HG02884 (cell line): ENCODE measurements around the gene CYP2C18.
"Not testable (repeated sequence)": the region's sequence is repeated elsewhere in the genome, so short reads cannot be mapped to it uniquely, and the experiment has no call there.

Experiments used
- ATAC-seq: cut with Tn5 transposase; IDR thresholded peaks from one replicate; pipeline ENCODE4 v1.9.1; 2021; ENCODE audit warnings: mild to moderate bottlenecking, moderate library complexity; ENCODE audit not compliant: unreplicated experiment

Gene CYP2C18

DNA sequence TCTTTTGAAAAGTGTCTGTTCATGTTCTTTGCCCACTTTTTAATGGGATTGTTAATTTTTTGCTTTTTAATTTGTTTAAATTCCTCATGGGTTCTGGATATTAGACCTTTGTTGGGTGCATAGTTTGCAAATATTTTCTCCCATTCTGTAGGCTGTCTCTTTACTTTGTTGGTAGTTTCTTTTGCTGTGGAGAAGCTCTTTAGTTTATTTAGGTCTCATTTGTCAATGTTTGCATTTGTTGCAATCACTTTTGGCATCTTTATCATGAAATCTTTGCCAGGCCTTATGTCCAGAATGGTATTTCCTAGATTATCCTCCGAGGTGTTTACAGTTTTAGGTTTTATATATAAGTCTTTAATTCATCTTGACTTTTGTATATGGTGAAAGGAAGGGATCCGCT lies 55.1 kb downstream of the CYP2C18 start:
- no peak for ATAC-seq

DNA sequence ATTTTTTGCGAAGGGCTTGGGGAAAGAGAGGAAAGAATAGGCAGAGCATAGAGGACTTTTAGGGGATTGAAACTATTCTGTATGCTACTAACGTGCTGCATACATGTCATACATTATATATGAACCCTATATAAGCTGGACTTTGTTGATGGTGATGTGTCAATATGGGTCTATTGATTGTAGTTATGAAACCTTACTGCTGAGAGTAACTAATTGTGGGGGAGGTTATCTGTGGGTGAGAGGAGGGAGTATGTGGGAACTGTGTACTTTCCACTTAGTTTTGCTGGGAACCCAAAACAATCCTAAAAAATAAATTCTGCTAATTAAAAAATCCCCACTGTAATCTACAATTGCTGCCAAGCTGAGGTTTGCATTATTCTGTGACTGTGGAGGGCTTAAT lies 63.6 kb downstream of the CYP2C18 start:
- ATAC-seq: no peak

GRCh38 chr10:94747838-94748237 lies 64.3 kb downstream of the CYP2C18 start:
- ATAC-seq: no peak

- ATAC-seq: no peak
These were observed 74.4 kb downstream of the CYP2C18 start for GRCh38 chr10:94757916-94758315.

GRCh38 chr10:94760586-94761178 lies 77.2 kb downstream of the CYP2C18 start:
- ATAC-seq: no peak

GRCh38 chr10:94762393-94762792 lies 78.9 kb downstream of the CYP2C18 start, which contains the start of gene CYP2C19:
Gene CYP2C19 (plus strand): TSS chr10:94762681. CDS start chr10:94762706, 25 bp downstream.
- no peak for ATAC-seq

- not testable (repeated sequence) for ATAC-seq
These were observed 91.9 kb downstream of the CYP2C18 start for GRCh38 chr10:94775425-94775824.

DNA sequence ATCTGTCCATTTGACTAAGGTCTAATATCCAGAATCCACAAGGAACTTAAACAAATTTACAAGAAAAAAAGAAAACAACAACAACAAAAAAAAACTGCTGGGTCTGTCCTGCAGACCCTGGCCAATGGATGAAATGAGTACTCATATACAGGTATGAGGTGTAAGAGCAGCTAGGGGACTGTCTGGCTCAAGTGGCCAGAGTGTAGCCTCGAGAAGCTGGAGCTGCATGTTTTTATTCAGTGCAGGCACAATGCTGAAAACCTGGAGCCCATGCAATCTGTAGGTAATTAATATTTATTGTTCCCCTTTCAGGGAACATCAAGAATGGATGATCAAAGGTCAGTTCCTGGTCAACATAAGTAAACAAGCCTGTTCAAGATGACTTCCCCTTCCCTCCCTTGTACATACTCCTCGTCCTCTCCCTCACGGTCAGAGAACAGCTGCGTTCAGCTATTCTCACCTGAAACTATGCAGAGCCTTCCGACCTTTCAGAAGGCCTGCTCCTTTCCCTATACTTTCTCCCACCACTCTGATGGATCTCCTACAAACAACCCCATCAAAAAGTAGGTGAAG lies 94.4 kb downstream of the CYP2C18 start:
- ATAC-seq: no peak

- ATAC-seq: no peak
These were observed 97.3 kb downstream of the CYP2C18 start for GRCh38 chr10:94780844-94781243.

- ATAC-seq: no peak
These were observed 100.7 kb downstream of the CYP2C18 start for GRCh38 chr10:94784256-94784655.

GRCh38 chr10:94785211-94785610 lies 101.7 kb downstream of the CYP2C18 start:
- no peak for ATAC-seq
